Activated T-cell treated with anti-CD3 and anti-CD28 coated beads, Interleukin-2, amount 50 U/mL, for 1 hour (primary cell): ENCODE measurements around the gene CIZ1.
"Not testable (repeated sequence)": the region's sequence is repeated elsewhere in the genome, so short reads cannot be mapped to it uniquely, and the experiment has no call there.

Experiments used
- DNase-seq: peaks from one replicate; pipeline ENCODE4 v3.0.0-alpha.2; 2020

Gene CIZ1

GRCh38 chr9:128142596-128142995, 48.8 kb downstream of the CIZ1 start:
- DNase-seq = no peak

- no peak for DNase-seq
Observed at GRCh38 chr9:128142061-128142460, 49.3 kb downstream of the CIZ1 start.

- no peak for DNase-seq
Observed at GRCh38 chr9:128141604-128142003, 49.8 kb downstream of the CIZ1 start.

- no peak for DNase-seq
Observed at GRCh38 chr9:128139621-128140020, 51.8 kb downstream of the CIZ1 start.

- DNase-seq = no peak
Observed at GRCh38 chr9:128138001-128138400, 53.4 kb downstream of the CIZ1 start.

- DNase-seq = no peak
Observed at GRCh38 chr9:128136816-128137793, 54.3 kb downstream of the CIZ1 start.

GRCh38 chr9:128135561-128135960, 55.8 kb downstream of the CIZ1 start:
- DNase-seq = not testable (repeated sequence)

GRCh38 chr9:128132139-128132538, 59.2 kb downstream of the CIZ1 start:
- DNase-seq = not testable (repeated sequence)

- DNase-seq = not testable (repeated sequence)
Observed at GRCh38 chr9:128131346-128131745, 60.0 kb downstream of the CIZ1 start.

- DNase-seq = not testable (repeated sequence)
Observed at GRCh38 chr9:128130651-128131050, 60.7 kb downstream of the CIZ1 start.

- peak; percentile 68 for DNase-seq
Observed at GRCh38 chr9:128129976-128130590, 61.3 kb downstream of the CIZ1 start.

GRCh38 chr9:128128836-128129590, 62.4 kb downstream of the CIZ1 start:
- no peak for DNase-seq

- peak; percentile 91 for DNase-seq
Observed at GRCh38 chr9:128127990-128128835, 63.2 kb downstream of the CIZ1 start.

- peak; percentile 87 for DNase-seq
Observed at GRCh38 chr9:128127568-128127989, 63.8 kb downstream of the CIZ1 start, which contains the start of gene PTGES2. TSS of gene PTGES2 (minus strand) at chr9:128127729. CDS start at chr9:128127717, 12 bp downstream.

GRCh38 chr9:128125580-128126354, 65.6 kb downstream of the CIZ1 start:
- no peak for DNase-seq

GRCh38 chr9:128124873-128125579, 66.3 kb downstream of the CIZ1 start:
- peak; percentile 54 for DNase-seq

- DNase-seq = no peak
Observed at GRCh38 chr9:128124451-128124850, 66.9 kb downstream of the CIZ1 start.

- DNase-seq = no peak
Observed at GRCh38 chr9:128123451-128124080, 67.8 kb downstream of the CIZ1 start.

GRCh38 chr9:128122809-128123175, 68.6 kb downstream of the CIZ1 start:
- DNase-seq = no peak
